K562 (cell line): ENCODE data around the gene TMEM203. TPM values are rescaled to one million over a fixed set of nuclear protein-coding genes. Genes with fewer than 3 reads are reported as not detected.

Experiments used
- BRCA1 ChIP-seq, 2 experiments: fragments of 450-650 bp in 1 of 2; sonication (generic) in 1 of 2; formaldehyde crosslinking in 1 of 2; IDR thresholded peaks; 2 replicates each; pipeline versions ENCODE4 v1.5.0 to v1.6.1; 2017 to 2020; ENCODE audit warnings: mild to moderate bottlenecking in 1 of 2, missing genetic modification reagents in 1 of 2
- BRF1 ChIP-seq: IDR thresholded peaks from 3 replicates; pipeline ENCODE4 v1.6.1; 2011; ENCODE audit warnings: borderline replicate concordance, mild to moderate bottlenecking; ENCODE audit not compliant: insufficient read length; ENCODE audit errors: extremely low read depth
- CBX8 ChIP-seq: fragments of 200-600 bp; sonication (generic); IDR thresholded peaks from 2 replicates; pipeline ENCODE4 v1.6.1; 2012; ENCODE audit warnings: borderline replicate concordance, mixed run types, low read depth, mild to moderate bottlenecking, moderate library complexity, mixed read lengths, low read length, control low read depth, inconsistent platforms; ENCODE audit not compliant: poor library complexity, severe bottlenecking; ENCODE audit errors: extremely low read depth
- CTBP1 ChIP-seq: fragments of 450-650 bp; IDR thresholded peaks from 2 replicates; pipeline ENCODE4 v1.6.1; 2016; ENCODE audit warnings: borderline replicate concordance
- EGR1 ChIP-seq: fragments of 450-650 bp; conservative IDR thresholded peaks from 2 replicates; pipeline ENCODE4 v1.6.1; 2017; ENCODE audit warnings: mild to moderate bottlenecking
- ELF1 ChIP-seq: fragments of 200-800 bp; sonication (Bioruptor generic); IDR thresholded peaks from 2 replicates; pipeline ENCODE4 v1.6.1; 2016; ENCODE audit warnings: missing genetic modification characterization, missing compliant biosample characterization
- EP300 ChIP-seq: IDR thresholded peaks from 2 replicates; pipeline ENCODE4 v1.6.1; 2012; ENCODE audit warnings: low read length, improper control_type of control experiment
- ERF ChIP-seq: fragments of 450-650 bp; formaldehyde crosslinking; IDR thresholded peaks from 2 replicates; pipeline ENCODE4 v1.4.0; 2020; ENCODE audit warnings: mild to moderate bottlenecking, mixed read lengths
- MCM5 ChIP-seq: fragments of 450-650 bp; IDR thresholded peaks from 2 replicates; pipeline ENCODE4 v1.6.1; 2016; ENCODE audit warnings: low read depth
- NRF1 ChIP-seq, 2 experiments: fragments of 450-650 bp; IDR thresholded peaks in 1 of 2; conservative IDR thresholded peaks in 1 of 2; 2 replicates each; pipeline ENCODE4 v1.6.1; 2014; ENCODE audit warnings: mild to moderate bottlenecking in 2 of 2
- PCBP1 ChIP-seq: fragments of 200-400 bp; formaldehyde crosslinking; IDR thresholded peaks from 2 replicates; pipeline ENCODE4 v1.6.1; 2018; ENCODE audit warnings: mild to moderate bottlenecking, low read depth, low read length; ENCODE audit not compliant: poor library complexity, severe bottlenecking
- POLR2G ChIP-seq: fragments of 200-400 bp; formaldehyde crosslinking; IDR thresholded peaks from 2 replicates; pipeline ENCODE4 v1.6.1; 2017; ENCODE audit warnings: low read depth, mild to moderate bottlenecking, antibody characterized with exemption, low read length, moderate library complexity
- POLR3A ChIP-seq: IDR thresholded peaks from 2 replicates; pipeline ENCODE4 v1.6.1; 2011; ENCODE audit warnings: borderline replicate concordance, mild to moderate bottlenecking, moderate library complexity; ENCODE audit not compliant: insufficient read length, insufficient read depth; ENCODE audit errors: extremely low read depth
- SRSF9 ChIP-seq: fragments of 200-400 bp; formaldehyde crosslinking; IDR thresholded peaks from 2 replicates; pipeline ENCODE4 v1.6.1; 2017; ENCODE audit warnings: low read depth, low read length, borderline replicate concordance
- THRAP3 ChIP-seq: fragments of 450-650 bp; IDR thresholded peaks from 2 replicates; pipeline ENCODE4 v1.6.1; 2016; ENCODE audit warnings: mild to moderate bottlenecking, inconsistent platforms, borderline replicate concordance
- ZBTB2 ChIP-seq: fragments of 450-650 bp; IDR thresholded peaks from 2 replicates; pipeline ENCODE4 v1.6.1; 2016; ENCODE audit warnings: antibody characterized with exemption
- ZNF444 ChIP-seq: fragments of 250-450 bp; sonication (Bioruptor Pico); IDR thresholded peaks from 2 replicates; pipeline ENCODE4 v1.4.0; 2020; ENCODE audit warnings: mild to moderate bottlenecking, moderate library complexity
- ZNF589 ChIP-seq: fragments of 200-800 bp; sonication (Bioruptor generic); IDR thresholded peaks from 2 replicates; pipeline ENCODE4 v1.6.1; 2016; ENCODE audit warnings: low read depth, missing genetic modification characterization, missing compliant biosample characterization
- polyA plus RNA-seq, 8 experiments: library from polyadenylated mRNA; depleted of rRNA in 4 of 8; stranded (reverse) in 5 of 8; unstranded in 3 of 8; fragments of >200 nt; fragmentation: Nextera tagmentation in 2 of 8; fragmentation: Illumina TruSeq in 1 of 8; extraction: Ambion mirVana in 2 of 8; extraction: Trizol in 1 of 8; gene quantifications; 2 replicates each; pipeline versions ENCODE4 v1.2.1 to v1.2.3, GENCODE V29; 2011 to 2014; ENCODE audit warnings: inconsistent platforms in 1 of 8, missing spikeins in 1 of 8
- total RNA-seq, 7 experiments: library from RNA; depleted of rRNA in 6 of 7; stranded (reverse); fragments of >200 nt in 6 of 7; fragmentation: Illumina TruSeq in 2 of 7; extraction: Trizol in 2 of 7; gene quantifications; 2 replicates each; pipeline versions ENCODE4 v1.2.1 to v1.2.3, GENCODE V29; 2011 to 2021; ENCODE audit warnings: low replicate concordance in 1 of 7
- TF ChIP-seq, protein P1 (sequence below): fragments of 250-450 bp; sonication (Bioruptor Pico); IDR thresholded peaks from 2 replicates; pipeline ENCODE4 v1.9.0; 2021; ENCODE audit warnings: mild to moderate bottlenecking, inconsistent platforms
- TF ChIP-seq, protein P2 (sequence below): IDR thresholded peaks from 2 replicates; pipeline ENCODE4 v1.6.1; 2011; ENCODE audit warnings: borderline replicate concordance, low read depth, mild to moderate bottlenecking, moderate library complexity, low read length; ENCODE audit not compliant: insufficient read depth, poor library complexity, severe bottlenecking

TMEM203 gene
- total and polyA plus RNA-seq, 9 of the 15 experiments (the other 6 are each of a cell fraction or from before 2014, with no cell fraction given): 8.8 to 59.5 (median 37.6) TPM

DNA sequence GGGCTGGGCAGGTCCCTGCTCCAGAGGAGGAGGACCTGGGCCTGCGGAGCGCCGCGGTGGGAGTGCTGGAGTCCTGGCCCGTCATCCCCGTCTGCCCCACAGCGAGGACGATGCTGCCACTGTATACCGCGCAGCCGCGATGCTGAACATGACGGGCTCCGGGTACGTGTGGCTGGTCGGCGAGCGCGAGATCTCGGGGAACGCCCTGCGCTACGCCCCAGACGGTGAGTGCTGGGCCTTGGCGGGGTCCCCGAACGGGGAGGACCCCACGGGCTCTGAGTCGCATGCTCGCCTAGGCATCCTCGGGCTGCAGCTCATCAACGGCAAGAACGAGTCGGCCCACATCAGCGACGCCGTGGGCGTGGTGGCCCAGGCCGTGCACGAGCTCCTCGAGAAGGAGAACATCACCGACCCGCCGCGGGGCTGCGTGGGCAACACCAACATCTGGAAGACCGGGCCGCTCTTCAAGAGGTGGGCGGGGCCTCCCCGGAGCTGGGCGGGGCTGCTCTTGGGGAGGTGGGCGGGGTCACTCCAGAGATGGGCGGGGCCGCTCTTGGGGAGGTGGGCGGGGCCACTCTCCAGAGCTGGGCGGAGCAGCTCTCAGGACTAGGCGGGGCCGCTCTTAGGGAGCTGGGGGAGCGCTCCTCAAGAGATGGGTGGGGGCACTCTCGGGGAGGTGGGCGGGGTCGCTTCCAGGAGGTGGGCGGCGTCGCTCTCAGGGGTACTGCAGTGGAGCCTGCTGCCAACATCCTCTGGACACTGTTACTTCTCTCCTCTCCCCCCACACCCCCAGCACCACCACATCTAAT, 48.7 kb downstream of the TMEM203 start (continued):
- TF ChIP-seq BRF1: no peak
- peak; percentile 23 for TF ChIP-seq PCBP1
- TF ChIP-seq CBX8: no peak
- no peak for TF ChIP-seq BRCA1 (IDR thresholded peaks at IDR 0.05)
- 0 out of 2 replicates have a peak, but pooled peaks have one; percentile 22 for TF ChIP-seq BRCA1 (CRISPR knock-in tag; IDR thresholded peaks at IDR 0.05)
- no peak for TF ChIP-seq ZNF444
- peak; percentile 67 for TF ChIP-seq EGR1
- no peak for TF ChIP-seq EP300
- no peak for TF ChIP-seq ERF (CRISPR knock-in tag)
- TF ChIP-seq, protein P1, sequence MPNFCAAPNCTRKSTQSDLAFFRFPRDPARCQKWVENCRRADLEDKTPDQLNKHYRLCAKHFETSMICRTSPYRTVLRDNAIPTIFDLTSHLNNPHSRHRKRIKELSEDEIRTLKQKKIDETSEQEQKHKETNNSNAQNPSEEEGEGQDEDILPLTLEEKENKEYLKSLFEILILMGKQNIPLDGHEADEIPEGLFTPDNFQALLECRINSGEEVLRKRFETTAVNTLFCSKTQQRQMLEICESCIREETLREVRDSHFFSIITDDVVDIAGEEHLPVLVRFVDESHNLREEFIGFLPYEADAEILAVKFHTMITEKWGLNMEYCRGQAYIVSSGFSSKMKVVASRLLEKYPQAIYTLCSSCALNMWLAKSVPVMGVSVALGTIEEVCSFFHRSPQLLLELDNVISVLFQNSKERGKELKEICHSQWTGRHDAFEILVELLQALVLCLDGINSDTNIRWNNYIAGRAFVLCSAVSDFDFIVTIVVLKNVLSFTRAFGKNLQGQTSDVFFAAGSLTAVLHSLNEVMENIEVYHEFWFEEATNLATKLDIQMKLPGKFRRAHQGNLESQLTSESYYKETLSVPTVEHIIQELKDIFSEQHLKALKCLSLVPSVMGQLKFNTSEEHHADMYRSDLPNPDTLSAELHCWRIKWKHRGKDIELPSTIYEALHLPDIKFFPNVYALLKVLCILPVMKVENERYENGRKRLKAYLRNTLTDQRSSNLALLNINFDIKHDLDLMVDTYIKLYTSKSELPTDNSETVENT (CRISPR knock-in tag): no peak
- peak; percentile 69 to 73 for TF ChIP-seq NRF1 (conservative IDR thresholded peaks at IDR 0.05 in 1 of 2, IDR thresholded peaks at IDR 0.05 in 1 of 2)
- no peak for TF ChIP-seq POLR3A
- no peak for TF ChIP-seq MCM5
- no peak for TF ChIP-seq SRSF9
- TF ChIP-seq THRAP3: no peak
- TF ChIP-seq ZNF589: no peak
- TF ChIP-seq CTBP1: no peak
- TF ChIP-seq, protein P2, sequence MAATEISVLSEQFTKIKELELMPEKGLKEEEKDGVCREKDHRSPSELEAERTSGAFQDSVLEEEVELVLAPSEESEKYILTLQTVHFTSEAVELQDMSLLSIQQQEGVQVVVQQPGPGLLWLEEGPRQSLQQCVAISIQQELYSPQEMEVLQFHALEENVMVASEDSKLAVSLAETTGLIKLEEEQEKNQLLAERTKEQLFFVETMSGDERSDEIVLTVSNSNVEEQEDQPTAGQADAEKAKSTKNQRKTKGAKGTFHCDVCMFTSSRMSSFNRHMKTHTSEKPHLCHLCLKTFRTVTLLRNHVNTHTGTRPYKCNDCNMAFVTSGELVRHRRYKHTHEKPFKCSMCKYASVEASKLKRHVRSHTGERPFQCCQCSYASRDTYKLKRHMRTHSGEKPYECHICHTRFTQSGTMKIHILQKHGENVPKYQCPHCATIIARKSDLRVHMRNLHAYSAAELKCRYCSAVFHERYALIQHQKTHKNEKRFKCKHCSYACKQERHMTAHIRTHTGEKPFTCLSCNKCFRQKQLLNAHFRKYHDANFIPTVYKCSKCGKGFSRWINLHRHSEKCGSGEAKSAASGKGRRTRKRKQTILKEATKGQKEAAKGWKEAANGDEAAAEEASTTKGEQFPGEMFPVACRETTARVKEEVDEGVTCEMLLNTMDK: no peak
- TF ChIP-seq POLR2G: peak; percentile 43
- TF ChIP-seq ELF1 (tag): no peak
- no peak for TF ChIP-seq ZBTB2
